ENCODE results near the gene HDAC4. TPM values are rescaled to one million over a fixed set of nuclear protein-coding genes. Genes with fewer than 3 reads are reported as not detected.

Gene HDAC4
- total and polyA plus RNA-seq, 2 experiments from 2014 or later: 9.3 to 10.8 TPM

- no peak for DNase-seq (ENCODE audit: low spot score)
- Histone ChIP-seq H3K36me3 (replicated peaks; ENCODE audit: insufficient read depth, low read depth) (no peaks in the 10 kb centered on the region), H2AFZ (no peak overlapping the region), H3K27me3 (no peaks in the 10 kb centered on the region), H3K79me2 (peaks cover 83% of the 10 kb centered on the region), H3K4me2 (no peak overlapping the region), H3K4me1 (ENCODE audit: insufficient read depth) (peaks cover 6% of the 10 kb centered on the region), H3K9me3 (ENCODE audit: low read depth) (no peaks in the 10 kb centered on the region), H3K27ac (peak overlapping the region; percentile 51), H3K4me3 (no peak overlapping the region), H3K9me2 (replicated peaks; ENCODE audit: insufficient read depth) (no peaks in the 10 kb centered on the region), H4K20me1 (ENCODE audit: insufficient read depth, poor library complexity, severe bottlenecking) (no peaks in the 10 kb centered on the region)
- 96% methylated on average over 30 of the region's 30 CpGs for WGBS (ENCODE audit: low lambda C conversion rate, missing lambda C conversion rate)
- no peak for TF ChIP-seq EZH2 (IDR thresholded peaks at IDR 0.05; ENCODE audit: borderline replicate concordance)
- TF ChIP-seq EZH2phosphoT487 (IDR thresholded peaks at IDR 0.05; ENCODE audit: low read depth, severe bottlenecking, unreplicated experiment): no peak
- no peak for TF ChIP-seq CTCF (IDR thresholded peaks at IDR 0.05; ENCODE audit: poor library complexity)
Observed at GRCh38 chr2:239250216-239251081, 150.4 kb downstream of the HDAC4 start.

DNA sequence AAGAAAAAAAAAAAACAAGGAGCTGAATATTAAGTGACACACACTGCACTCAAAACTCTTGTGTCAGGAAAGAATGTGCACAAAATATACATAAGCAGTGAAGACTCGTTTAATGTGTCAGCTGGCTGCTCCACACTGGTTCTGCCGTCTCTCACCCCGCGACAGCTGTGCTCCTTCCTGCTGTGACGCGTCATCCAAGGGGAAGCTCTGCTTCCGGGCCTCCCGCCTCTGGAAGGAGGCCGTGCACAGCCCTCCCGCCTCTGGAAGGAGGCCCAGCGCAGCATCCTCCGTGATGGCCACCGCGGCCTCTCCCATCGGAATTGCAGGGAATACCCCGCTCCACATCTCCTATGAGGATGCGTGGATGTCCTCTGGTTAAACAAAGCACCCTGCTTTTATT lies 151.0 kb downstream of the HDAC4 start:
- peaks cover 6% of the 10 kb centered on the region for H3K4me1 ChIP-seq (ENCODE audit: insufficient read depth)
- peaks cover 83% of the 10 kb centered on the region for H3K79me2 ChIP-seq
- H3K36me3 ChIP-seq (replicated peaks; ENCODE audit: insufficient read depth, low read depth): no peaks in the 10 kb centered on the region
- H3K4me2 ChIP-seq: no peak overlapping the region
- no peaks in the 10 kb centered on the region for H3K9me2 ChIP-seq (replicated peaks; ENCODE audit: insufficient read depth)
- no peak overlapping the region for H3K4me3 ChIP-seq
- peak overlapping the region; percentile 51 for H3K27ac ChIP-seq
- WGBS (ENCODE audit: low lambda C conversion rate, missing lambda C conversion rate): 65% methylated on average over 15 of the region's 17 CpGs
- H4K20me1 ChIP-seq (ENCODE audit: insufficient read depth, poor library complexity, severe bottlenecking): no peaks in the 10 kb centered on the region
- TF ChIP-seq EZH2 (IDR thresholded peaks at IDR 0.05; ENCODE audit: borderline replicate concordance) (no peak), EZH2phosphoT487 (IDR thresholded peaks at IDR 0.05; ENCODE audit: low read depth, severe bottlenecking, unreplicated experiment) (no peak), CTCF (IDR thresholded peaks at IDR 0.05; ENCODE audit: poor library complexity) (no peak)
- H3K27me3 ChIP-seq: no peaks in the 10 kb centered on the region
- no peak for DNase-seq (ENCODE audit: low spot score)
- H2AFZ ChIP-seq: no peak overlapping the region
- H3K9me3 ChIP-seq (ENCODE audit: low read depth): no peaks in the 10 kb centered on the region

GRCh38 chr2:239249048-239249447 lies 151.8 kb downstream of the HDAC4 start:
- H3K4me3 ChIP-seq: no peak overlapping the region
- H3K9me3 ChIP-seq (ENCODE audit: low read depth): no peaks in the 10 kb centered on the region
- no peak for TF ChIP-seq CTCF (IDR thresholded peaks at IDR 0.05; ENCODE audit: poor library complexity)
- no peak for TF ChIP-seq EZH2phosphoT487 (IDR thresholded peaks at IDR 0.05; ENCODE audit: low read depth, severe bottlenecking, unreplicated experiment)
- TF ChIP-seq EZH2 (IDR thresholded peaks at IDR 0.05; ENCODE audit: borderline replicate concordance): no peak
- peaks cover 6% of the 10 kb centered on the region for H3K4me1 ChIP-seq (ENCODE audit: insufficient read depth)
- no peaks in the 10 kb centered on the region for H3K36me3 ChIP-seq (replicated peaks; ENCODE audit: insufficient read depth, low read depth)
- H3K27me3 ChIP-seq: no peaks in the 10 kb centered on the region
- no peak overlapping the region for H2AFZ ChIP-seq
- 95% methylated on average over 13 of the region's 17 CpGs for WGBS (ENCODE audit: low lambda C conversion rate, missing lambda C conversion rate)
- no peaks in the 10 kb centered on the region for H4K20me1 ChIP-seq (ENCODE audit: insufficient read depth, poor library complexity, severe bottlenecking)
- no peaks in the 10 kb centered on the region for H3K9me2 ChIP-seq (replicated peaks; ENCODE audit: insufficient read depth)
- no peak for DNase-seq (ENCODE audit: low spot score)
- H3K79me2 ChIP-seq: peaks cover 86% of the 10 kb centered on the region
- peak overlapping the region; percentile 5 for H3K27ac ChIP-seq
- H3K4me2 ChIP-seq: no peak overlapping the region
